K562 (cell line): ENCODE results near the gene SYNGR4. TPM values are rescaled to one million over a fixed set of nuclear protein-coding genes. Genes with fewer than 3 reads are reported as not detected.
A peak's percentile ranks its signal among the peaks of the same experiment; 100 is the strongest.

ENCODE experiments used
- ATAC-seq: fragments of 200-7000 bp; cut with Tn5 transposase; 3 replicates; pipeline ENCODE4 v1.9.1; 2020; ENCODE audit warnings: moderate library complexity
- BruUV-seq: library from RNA; stranded (reverse); fragments of 400-500 nt; replicated peaks from 2 replicates; lab custom pipeline; 2021; lab: Mats Ljungman, UMichigan
- CTCF ChIA-PET: fragments of 300-600 bp; formaldehyde crosslinking; extraction: SDS; loops from one replicate; lab custom pipeline; 2021; ENCODE audit warnings: low intra/inter-chr PET ratio; lab: Yijun Ruan, JAX
- POLR2A ChIA-PET: fragments of 300-600, 350-650 bp; sonication (Branson Sonifier 250); formaldehyde crosslinking; extraction: SDS; loops from one replicate; lab custom pipeline; 2021; ENCODE audit warnings: antibody characterized with exemption, inconsistent platforms; lab: Yijun Ruan, JAX
- DNase-seq, 4 experiments: peaks; one replicate each; pipeline versions ENCODE4 v3.0.0 to v3.0.0-alpha.2; 2011 to 2018; ENCODE audit warnings: low spot score in 3 of 4, mixed read lengths in 3 of 4; ENCODE audit errors: extremely low read depth in 1 of 4
- FAIRE-seq: peaks from 2 replicates; lab custom pipeline; 2011; peaks lifted over from hg19 to GRCh38; lab: Jason Lieb, UNC
- H2AFZ ChIP-seq: 2 replicates; pipeline ENCODE4 v1.6.0; 2011; ENCODE audit warnings: low read depth, low read length, control low read depth, inconsistent platforms
- H3K27ac ChIP-seq: fragments of 200-600 bp; 3 replicates; pipeline ENCODE4 v1.8.0; 2011; ENCODE audit warnings: low read depth, mild to moderate bottlenecking, control low read depth, inconsistent platforms, low read length, moderate library complexity, mixed read lengths; ENCODE audit errors: extremely low read depth
- H3K27me3 ChIP-seq, 2 experiments: fragments of 300-600 bp in 1 of 2; 2 replicates in 1 of 2; 3 replicates in 1 of 2; pipeline versions ENCODE4 v1.6.0 to v1.8.0; 2011; ENCODE audit warnings: inconsistent platforms in 2 of 2, low read length in 2 of 2, mild to moderate bottlenecking in 1 of 2, mixed read lengths in 1 of 2, moderate library complexity in 1 of 2; ENCODE audit not compliant: control insufficient read depth in 2 of 2, insufficient read depth in 2 of 2
- H3K36me3 ChIP-seq: fragments of 300-600 bp; 3 replicates; pipeline ENCODE4 v1.8.0; 2011; ENCODE audit warnings: mild to moderate bottlenecking, low read length, inconsistent platforms; ENCODE audit not compliant: control insufficient read depth, insufficient read depth
- H3K4me1 ChIP-seq, 2 experiments: fragments of 200-600 bp in 1 of 2; replicated peaks in 1 of 2; 2 replicates in 1 of 2; 3 replicates in 1 of 2; pipeline versions ENCODE4 v1.5.1 to v1.8.0; 2011; ENCODE audit warnings: inconsistent platforms in 2 of 2, low read length in 2 of 2, mild to moderate bottlenecking in 1 of 2, mixed read lengths in 1 of 2, moderate library complexity in 1 of 2; ENCODE audit not compliant: control insufficient read depth in 2 of 2, insufficient read depth in 2 of 2
- H3K4me2 ChIP-seq: 2 replicates; pipeline ENCODE4 v1.6.1; 2011; ENCODE audit warnings: low read length, control low read depth, inconsistent platforms, mixed read lengths; ENCODE audit not compliant: insufficient read depth
- H3K4me3 ChIP-seq: fragments of 200-600 bp; sonication (generic), shearing (Covaris generic); 2 replicates; pipeline ENCODE4 v1.5.1; 2016; ENCODE audit warnings: control low read depth, inconsistent platforms
- H3K79me2 ChIP-seq: fragments of 200-600 bp; 3 replicates; pipeline ENCODE4 v1.8.0; 2011; ENCODE audit warnings: low read length, inconsistent platforms; ENCODE audit not compliant: control insufficient read depth, insufficient read depth
- H3K9ac ChIP-seq, 2 experiments: 2 replicates each; pipeline versions ENCODE4 v1.6.0 to v1.6.1; 2011; ENCODE audit warnings: low read depth in 2 of 2, low read length in 2 of 2, control low read depth in 1 of 2, inconsistent platforms in 1 of 2, mild to moderate bottlenecking in 1 of 2, mixed read lengths in 1 of 2; ENCODE audit not compliant: insufficient read depth in 1 of 2
- H3K9me1 ChIP-seq: one replicate; pipeline ENCODE4 v1.6.0; 2011; ENCODE audit warnings: inconsistent platforms, mild to moderate bottlenecking, low read length, moderate library complexity; ENCODE audit not compliant: control insufficient read depth, insufficient read depth
- H3K9me3 ChIP-seq: replicated peaks from 2 replicates; pipeline ENCODE4 v1.5.1; 2011; ENCODE audit warnings: low read depth, low read length, inconsistent platforms; ENCODE audit not compliant: control insufficient read depth, insufficient read depth
- H4K20me1 ChIP-seq: replicated peaks from 2 replicates; pipeline ENCODE4 v1.6.1; 2011; ENCODE audit warnings: low read length, inconsistent platforms, mixed read lengths; ENCODE audit not compliant: control insufficient read depth, insufficient read depth
- ASH1L ChIP-seq: fragments of 450-650 bp; IDR thresholded peaks from 2 replicates; pipeline ENCODE4 v1.6.1; 2018; ENCODE audit warnings: borderline replicate concordance, mild to moderate bottlenecking, low read depth; ENCODE audit not compliant: partially characterized antibody
- ATF1 ChIP-seq, 2 experiments: fragments of 450-650 bp in 1 of 2; IDR thresholded peaks; 2 replicates each; pipeline ENCODE4 v1.6.1; 2016; ENCODE audit warnings: missing compliant biosample characterization in 1 of 2, missing genetic modification characterization in 1 of 2
- CEBPB ChIP-seq: fragments of 450-650 bp; IDR thresholded peaks from 2 replicates; pipeline ENCODE4 v1.6.1; 2016; ENCODE audit warnings: missing genetic modification characterization, missing compliant biosample characterization
- E2F1 ChIP-seq: sonication (generic); formaldehyde crosslinking; IDR thresholded peaks from 2 replicates; pipeline ENCODE4 v1.8.1; 2023; ENCODE audit warnings: mild to moderate bottlenecking, missing genetic modification reagents, moderate library complexity
- FOS ChIP-seq: IDR thresholded peaks from 3 replicates; pipeline ENCODE4 v1.6.1; 2011; ENCODE audit not compliant: insufficient read length; ENCODE audit errors: extremely low read depth
- GABPA ChIP-seq: fragments of 200-800 bp; sonication (Bioruptor generic); conservative IDR thresholded peaks from 2 replicates; pipeline ENCODE4 v1.6.1; 2016; ENCODE audit warnings: low read depth, missing genetic modification characterization, missing compliant biosample characterization
- HDAC1 ChIP-seq, 2 experiments: fragments of 450-650 bp; IDR thresholded peaks; 2 replicates each; pipeline ENCODE4 v1.6.1; 2016 to 2017; ENCODE audit warnings: inconsistent platforms in 1 of 2, mild to moderate bottlenecking in 1 of 2, moderate library complexity in 1 of 2
- KDM1A ChIP-seq, 2 experiments: fragments of 450-650 bp; IDR thresholded peaks; 2 replicates each; pipeline ENCODE4 v1.6.1; 2016; ENCODE audit warnings: mild to moderate bottlenecking in 2 of 2
- LEF1 ChIP-seq: fragments of 450-650 bp; IDR thresholded peaks from 2 replicates; pipeline ENCODE4 v1.6.1; 2016; ENCODE audit warnings: mild to moderate bottlenecking
- MTA1 ChIP-seq: fragments of 450-650 bp; IDR thresholded peaks from 2 replicates; pipeline ENCODE4 v1.6.1; 2017; ENCODE audit warnings: borderline replicate concordance
- MTA3 ChIP-seq: fragments of 450-650 bp; formaldehyde crosslinking; IDR thresholded peaks from 2 replicates; pipeline ENCODE4 v1.6.1; 2017; ENCODE audit warnings: mild to moderate bottlenecking, borderline replicate concordance
- NBN ChIP-seq: fragments of 450-650 bp; IDR thresholded peaks from 2 replicates; pipeline ENCODE4 v1.6.1; 2016; ENCODE audit warnings: low read depth, mild to moderate bottlenecking
- SMAD4 ChIP-seq: fragments of 250-450 bp; sonication (Bioruptor Pico); conservative IDR thresholded peaks from 2 replicates; pipeline ENCODE4 v1.8.0; 2021; ENCODE audit warnings: inconsistent platforms, mild to moderate bottlenecking, moderate library complexity
- SPI1 ChIP-seq: IDR thresholded peaks from 2 replicates; pipeline ENCODE4 v1.6.1; 2011; ENCODE audit warnings: low read depth, low read length, control low read depth, borderline replicate concordance
- ZBTB2 ChIP-seq: fragments of 450-650 bp; IDR thresholded peaks from 2 replicates; pipeline ENCODE4 v1.6.1; 2016; ENCODE audit warnings: antibody characterized with exemption
- ZFP36 ChIP-seq: fragments of 150-350 bp; IDR thresholded peaks from 2 replicates; pipeline ENCODE4 v1.6.1; 2018; ENCODE audit warnings: low read length, low read depth; ENCODE audit not compliant: partially characterized antibody
- WGBS: fragments of 100-300 bp; shearing (Covaris generic); methylation state at CpG from one replicate; pipeline ENCODE4 v1.1.6; 2016; ENCODE audit warnings: low coverage, mixed read lengths; ENCODE audit not compliant: insufficient coverage; ENCODE audit errors: missing lambda C conversion rate; 5-methylcytosine and 5-hydroxymethylcytosine counted together
- in situ Hi-C: fragments of 300-500 bp; cut with MboI; formaldehyde crosslinking; loops from 4 replicates; pipeline ENCODE4 v1.15.0; 2018; ENCODE audit warnings: inconsistent platforms, mixed read lengths
- intact Hi-C: fragments of 100-400 bp; cut with micrococcal nuclease; formaldehyde crosslinking; loops from 2 replicates; pipeline ENCODE4 v1.14.2; 2022
- polyA plus RNA-seq, 8 experiments: library from polyadenylated mRNA; depleted of rRNA in 4 of 8; stranded (reverse) in 5 of 8; unstranded in 3 of 8; fragments of >200 nt; fragmentation: Nextera tagmentation in 2 of 8; fragmentation: Illumina TruSeq in 1 of 8; extraction: Ambion mirVana in 2 of 8; extraction: Trizol in 1 of 8; gene quantifications; 2 replicates each; pipeline versions ENCODE4 v1.2.1 to v1.2.3, GENCODE V29; 2011 to 2014; ENCODE audit warnings: inconsistent platforms in 1 of 8, missing spikeins in 1 of 8
- total RNA-seq, 7 experiments: library from RNA; depleted of rRNA in 6 of 7; stranded (reverse); fragments of >200 nt in 6 of 7; fragmentation: Illumina TruSeq in 2 of 7; extraction: Trizol in 2 of 7; gene quantifications; 2 replicates each; pipeline versions ENCODE4 v1.2.1 to v1.2.3, GENCODE V29; 2011 to 2021; ENCODE audit warnings: low replicate concordance in 1 of 7

Gene SYNGR4
- total and polyA plus RNA-seq, 9 of the 15 experiments (the other 6 are each of a cell fraction or from before 2014, with no cell fraction given) = 0.07 to 0.14 TPM; not detected in 7

GRCh38 chr19:48424694-48425219, 60.6 kb downstream of the SYNGR4 start:
- ChIA-PET CTCF (no interaction called here), POLR2A (no interaction called here)
- in situ Hi-C loops (no loop called here), intact Hi-C loops (no loop called here)
- no peaks in the 10 kb centered on the region for H3K9me3 ChIP-seq
- H3K79me2 ChIP-seq = no peaks in the 10 kb centered on the region
- H3K9me1 ChIP-seq = no peaks in the 10 kb centered on the region
- H3K9ac ChIP-seq = peak overlapping the region; percentile 58 to 85; a peak in 3 of 4 replicates
- 16% methylated on average over 8 of the region's 8 CpGs for WGBS
- H4K20me1 ChIP-seq = no peaks in the 10 kb centered on the region
- peaks cover 65% of the 10 kb centered on the region; the same call in 2 of the 3 replicates for H3K36me3 ChIP-seq
- no peak overlapping the region for H3K4me3 ChIP-seq
- peak; percentile 57 to 75 (median 66) for DNase-seq
- peak overlapping the region; percentile 88 for H2AFZ ChIP-seq
- H3K27ac ChIP-seq = peak overlapping the region; percentile 96
- peaks cover 8 to 16% of the 10 kb centered on the region in 2 experiments for H3K4me1 ChIP-seq
- peak; percentile 73 for FAIRE-seq
- peak; percentile 92 for ATAC-seq
- no peaks in the 10 kb centered on the region for H3K27me3 ChIP-seq
- peak overlapping the region; percentile 69 for H3K4me2 ChIP-seq
- BruUV-seq = no TSS peak
- TF ChIP-seq NBN (0 out of 2 replicates have a peak, but pooled peaks have one; percentile 37), MTA3 (0 out of 2 replicates have a peak, but pooled peaks have one; percentile 35), E2F1 (no peak), SPI1 (peak; percentile 82), CEBPB (no peak), GABPA (tag) (0 out of 2 replicates have a peak, but pooled peaks have one; percentile 42), KDM1A (IDR thresholded peaks at IDR 0.05) (0 out of 4 replicates have a peak, but pooled peaks of 1 of the 2 experiments have one; percentile 8), LEF1 (peak; percentile 58), ZFP36 (peak; percentile 29), FOS (no peak), ZBTB2 (peak; percentile 62; the same call in 1 of the 2 replicates), HDAC1 (IDR thresholded peaks at IDR 0.05) (peak in 1 of 2 experiments; percentile 54; a peak in 1 of 4 replicates), ASH1L (peak; percentile 37), MTA1 (peak; percentile 43; the same call in 1 of the 2 replicates), ATF1 (CRISPR knock-in tag; IDR thresholded peaks at IDR 0.05) (no peak), ATF1 (tag; IDR thresholded peaks at IDR 0.05) (peak; percentile 14; the same call in 1 of the 2 replicates), SMAD4 (peak; percentile 52)
